Activated naive CD4-positive, alpha-beta T cell (primary cell): ENCODE results near the gene GTF3A.
"Not testable (repeated sequence)": the region's sequence is repeated elsewhere in the genome, so short reads cannot be mapped to it uniquely, and the experiment has no call there.

Source experiments
- DNase-seq, 4 experiments: peaks; one replicate each; lab custom pipeline; 2025; lab: John Stamatoyannopoulos, UW

The GTF3A gene

DNA sequence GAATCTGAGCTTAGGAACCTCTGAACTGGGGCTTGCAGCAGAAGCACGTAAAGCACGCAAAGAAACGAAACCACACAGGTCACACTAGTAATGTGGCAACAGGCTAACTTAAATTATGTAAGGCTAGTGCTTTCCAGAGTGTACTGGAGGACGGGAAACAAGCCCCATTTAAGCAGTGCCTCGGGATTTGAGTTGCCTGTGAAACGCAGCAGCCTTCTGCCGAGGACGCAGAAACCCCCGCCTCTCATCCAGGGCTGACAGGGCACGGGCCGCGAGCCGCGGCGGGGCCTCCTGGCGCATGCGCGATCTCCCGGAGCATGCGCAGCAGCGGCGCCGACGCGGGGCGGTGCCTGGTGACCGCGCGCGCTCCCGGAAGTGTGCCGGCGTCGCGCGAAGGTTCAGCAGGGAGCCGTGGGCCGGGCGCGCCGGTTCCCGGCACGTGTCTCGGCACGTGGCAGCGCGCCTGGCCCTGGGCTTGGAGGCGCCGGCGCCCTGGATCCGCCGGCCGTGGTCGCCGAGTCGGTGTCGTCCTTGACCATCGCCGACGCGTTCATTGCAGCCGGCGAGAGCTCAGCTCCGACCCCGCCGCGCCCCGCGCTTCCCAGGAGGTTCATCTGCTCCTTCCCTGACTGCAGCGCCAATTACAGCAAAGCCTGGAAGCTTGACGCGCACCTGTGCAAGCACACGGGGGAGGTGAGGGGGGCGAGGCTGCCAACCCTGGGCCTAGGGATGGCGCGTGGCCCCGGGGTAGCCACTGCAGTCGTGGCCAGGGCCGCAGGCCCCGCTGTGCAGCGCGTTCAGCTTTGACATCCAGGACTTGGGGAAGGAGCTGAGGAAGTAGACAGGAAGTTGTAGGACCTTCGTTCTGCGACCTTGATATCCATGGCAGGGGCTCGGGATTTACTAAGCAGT is at the start of gene GTF3A:
TSS of gene GTF3A (plus strand) at position 374 of the 912 bp plus-strand sequence.
- DNase-seq: peak; percentile 73 to 89 (median 78)

DNA sequence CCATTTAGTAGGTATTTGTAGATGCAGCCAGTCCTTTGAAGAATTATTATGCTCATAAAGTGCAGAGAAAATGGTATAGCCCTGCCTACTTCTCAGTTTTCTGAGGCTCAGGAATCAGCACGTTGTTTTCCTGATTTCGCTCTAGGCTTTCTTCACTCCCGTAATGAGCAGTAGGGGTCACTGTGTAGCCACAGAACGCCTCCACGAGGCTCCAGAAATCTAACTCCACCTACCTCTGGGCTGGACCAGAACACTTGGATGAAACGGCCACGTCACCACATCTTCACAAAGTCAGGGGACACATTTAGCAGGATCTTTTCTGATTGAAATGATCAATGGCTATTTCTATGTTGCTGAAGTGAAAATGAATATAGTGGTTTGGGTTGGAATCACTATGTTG is 49.8 kb upstream of the GTF3A start:
- peak in 2 of 4 experiments; percentile 5 to 15 for DNase-seq

DNA sequence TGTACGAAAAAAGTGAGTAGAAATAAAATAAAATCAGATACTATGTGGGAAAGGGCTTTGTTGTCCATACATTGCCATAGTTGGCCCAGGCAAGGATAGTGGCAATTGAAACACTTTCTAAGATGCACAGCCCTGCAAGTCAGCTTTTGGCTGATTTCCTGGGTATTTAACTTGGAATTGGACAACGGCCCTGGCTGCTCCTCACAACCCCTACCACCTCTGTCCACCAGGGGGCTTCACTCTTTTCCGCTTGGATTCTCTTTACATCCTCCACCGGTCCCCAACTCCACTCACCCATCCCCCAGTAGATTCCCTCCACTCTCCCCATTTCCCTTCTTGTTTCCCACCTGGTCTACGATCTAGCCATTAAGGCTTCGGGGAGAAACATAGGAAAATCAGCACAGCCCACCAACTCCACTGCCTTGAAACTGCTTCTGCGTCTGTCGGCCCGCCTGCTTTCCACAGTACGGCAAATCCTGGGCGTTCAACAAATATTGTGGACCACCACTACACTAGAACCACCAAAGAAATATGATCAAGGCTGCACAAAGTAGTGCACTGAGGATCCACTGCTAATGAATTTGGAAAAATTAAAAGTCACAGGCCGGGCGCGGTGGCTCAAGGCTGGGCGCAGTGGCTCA is 48.6 kb upstream of the GTF3A start:
- DNase-seq: peak in 3 of 4 experiments; percentile 10 to 25 (median 18)

DNA sequence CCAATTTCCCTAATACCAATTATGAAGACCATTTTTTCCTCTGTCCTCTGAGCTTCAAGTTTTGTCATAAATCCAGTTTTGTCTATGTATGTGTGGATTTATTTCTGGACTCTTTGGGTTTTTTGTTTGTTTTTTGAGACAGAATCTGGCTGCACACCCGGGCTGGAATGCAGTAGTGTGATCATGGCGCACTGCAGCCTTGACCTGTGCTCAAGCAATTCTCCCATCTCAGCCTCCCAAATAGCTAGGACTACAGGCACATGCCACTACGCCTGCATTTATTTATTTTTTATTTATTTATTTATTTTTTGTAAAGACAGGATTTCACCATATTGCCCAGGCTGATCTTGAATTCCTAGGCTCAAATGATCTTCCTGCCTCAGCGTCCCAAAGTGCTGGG is 45.3 kb upstream of the GTF3A start:
- no peak for DNase-seq

DNA sequence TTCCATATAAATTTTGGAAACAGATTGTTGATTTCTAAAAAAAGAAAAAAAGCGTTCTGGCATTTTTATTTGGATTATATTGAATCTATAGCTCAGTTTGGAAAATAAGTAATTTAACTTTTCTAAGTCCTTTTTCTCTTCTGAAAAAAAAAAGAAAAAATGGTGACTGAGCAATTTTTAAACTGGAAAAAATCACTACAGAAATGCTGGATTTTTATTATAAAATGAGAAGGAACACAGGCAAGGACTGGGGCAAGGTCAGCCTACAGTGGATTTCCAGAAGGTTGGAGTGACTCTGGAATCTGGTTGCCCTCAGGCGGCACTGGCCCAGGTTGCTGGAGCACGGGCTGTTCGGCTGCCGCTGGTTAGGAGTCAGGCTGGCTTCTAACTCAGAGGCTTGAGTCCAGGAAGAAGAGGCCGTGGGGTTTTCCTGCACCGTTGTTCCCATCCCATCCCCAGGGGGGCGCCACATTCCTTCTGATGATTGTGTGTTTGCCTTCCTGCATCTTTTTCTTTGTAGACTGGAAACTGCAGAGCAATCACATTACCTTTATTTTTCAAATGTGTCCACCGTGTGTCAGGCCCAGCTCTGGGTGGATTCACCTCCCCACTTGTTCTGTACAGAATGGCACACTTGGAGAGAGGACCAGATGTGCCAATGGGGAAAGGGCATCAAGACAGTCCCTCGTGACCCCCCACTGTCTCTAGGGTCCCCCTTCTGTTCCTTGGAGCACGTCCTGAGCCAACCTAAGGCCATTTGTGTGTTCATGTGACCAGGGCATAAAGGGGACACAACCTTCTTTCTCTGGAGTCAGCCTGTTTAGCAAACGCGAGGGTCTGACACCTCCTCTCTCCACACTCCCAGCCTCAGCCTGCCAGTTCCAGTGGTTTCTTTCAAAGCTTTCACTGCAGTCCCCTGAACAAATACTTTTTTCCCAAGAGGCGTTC is 44.5 kb upstream of the GTF3A start:
- peak in 3 of 4 experiments; percentile 6 to 55 (median 23) for DNase-seq

DNA sequence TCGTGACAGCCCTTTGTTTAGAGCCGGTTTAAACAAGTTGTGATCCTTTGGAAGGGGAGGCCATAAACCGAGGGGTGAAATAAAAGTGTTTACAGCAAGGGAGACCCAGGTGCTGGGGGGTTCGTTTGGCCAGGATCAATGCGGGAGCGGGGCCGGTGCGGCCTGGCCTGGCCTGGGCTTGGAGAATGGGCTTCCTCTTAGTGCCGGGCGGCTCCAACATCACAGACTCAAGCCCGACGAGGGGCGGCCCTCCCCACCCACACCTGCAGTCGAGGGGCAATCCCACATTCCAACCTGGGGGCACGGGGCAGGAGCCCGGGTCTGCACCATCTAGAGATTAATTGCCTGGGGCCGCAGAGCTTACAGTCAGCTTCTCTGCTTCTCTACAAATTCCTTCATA is 42.8 kb upstream of the GTF3A start:
- no peak for DNase-seq

DNA sequence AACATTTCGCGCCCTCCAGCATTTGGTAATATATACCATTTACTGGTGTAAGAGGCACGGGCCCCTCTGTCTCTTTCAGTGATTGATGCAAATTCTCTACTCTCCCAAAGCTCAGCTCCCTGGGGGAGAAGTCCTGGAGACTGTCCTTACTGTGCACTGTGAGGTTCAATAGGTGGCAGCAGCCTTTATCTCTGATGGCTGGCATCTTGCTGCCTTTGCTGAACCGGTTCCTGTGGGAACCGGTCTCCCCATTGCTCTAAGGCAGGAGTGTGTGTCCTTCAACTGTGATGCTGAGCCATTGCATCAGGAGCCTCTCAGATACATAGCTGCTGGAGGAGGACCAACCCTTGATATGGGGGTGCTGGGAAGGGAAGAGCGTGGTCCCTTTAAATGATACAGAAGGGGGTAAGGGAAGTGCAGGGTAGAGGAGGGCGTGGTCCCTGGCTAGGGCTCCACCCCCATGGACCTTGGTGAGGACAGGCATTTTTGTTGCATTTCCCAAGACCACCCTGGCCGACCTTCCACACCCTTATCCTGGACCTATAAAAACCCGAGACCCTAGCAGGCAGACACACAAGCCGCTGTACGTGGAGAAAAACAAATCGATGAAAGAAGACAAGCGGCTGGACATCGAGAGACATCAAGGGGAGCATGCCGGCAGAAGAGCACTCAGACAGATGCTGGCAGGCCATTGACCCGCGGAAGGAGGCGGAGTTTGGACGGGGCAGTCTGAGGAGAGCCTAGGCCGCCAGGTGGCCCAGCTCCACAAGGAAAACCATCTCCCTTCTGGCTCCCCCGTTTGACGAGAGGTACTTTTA is 41.1 kb upstream of the GTF3A start:
- DNase-seq: no peak

DNA sequence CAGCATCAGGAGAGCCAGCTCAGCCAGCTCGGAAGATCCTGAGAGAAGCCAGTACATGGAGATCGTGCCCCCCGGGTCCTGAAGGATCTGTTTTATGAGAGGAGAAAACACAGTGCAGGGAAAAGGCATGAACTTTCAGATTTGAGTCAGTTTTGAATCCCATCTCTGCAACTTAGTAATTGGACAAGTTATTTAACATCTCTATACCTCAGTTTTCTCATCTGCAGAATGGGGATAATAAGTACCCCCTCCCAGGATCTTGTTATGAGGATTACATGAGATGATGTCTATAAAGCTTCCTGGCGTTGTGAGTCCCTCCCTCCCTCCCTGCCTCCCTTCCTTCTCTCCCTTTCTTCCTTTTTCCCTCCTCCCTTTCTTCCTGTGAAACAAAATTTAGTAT is 40.1 kb upstream of the GTF3A start:
- no peak for DNase-seq

DNA sequence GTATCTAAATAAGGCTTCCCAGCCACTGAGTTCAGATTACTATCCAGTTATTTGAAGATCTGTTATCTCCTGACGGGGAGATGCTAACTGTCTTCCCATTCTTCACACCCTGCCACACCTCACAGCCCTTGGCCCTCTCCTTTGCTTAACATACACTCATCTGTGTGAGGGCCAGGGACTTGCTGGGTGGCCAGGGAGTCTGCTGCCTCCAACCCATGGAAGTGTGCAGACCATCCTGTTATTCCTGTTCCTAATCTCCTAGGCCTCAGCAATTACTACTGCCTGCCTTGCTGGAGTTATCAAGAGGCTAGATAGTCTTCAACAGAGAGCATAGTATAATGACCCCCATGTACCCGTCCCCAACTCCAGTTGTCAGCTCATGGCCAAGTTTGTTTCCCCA is 36.2 kb upstream of the GTF3A start:
- DNase-seq: no peak

DNA sequence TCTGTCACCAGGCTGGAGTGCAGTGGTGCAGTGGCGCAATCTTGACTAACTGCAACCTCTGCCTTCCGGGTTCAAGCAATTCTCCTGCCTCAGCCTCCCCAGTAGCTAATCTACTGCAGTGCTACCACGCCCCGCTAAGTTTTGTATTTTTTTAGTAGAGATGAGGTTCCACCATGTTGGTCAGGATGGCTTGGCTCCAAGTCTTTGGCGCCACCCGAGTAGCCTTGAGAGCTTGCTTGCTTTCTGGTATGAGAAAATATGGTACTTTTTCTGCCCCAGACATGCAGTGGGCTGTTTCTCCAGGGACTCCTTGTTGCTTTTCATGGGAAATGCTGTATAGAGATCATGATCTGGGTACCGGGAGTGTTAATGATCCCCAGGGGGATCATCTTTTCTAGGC is 34.5 kb upstream of the GTF3A start:
- no peak for DNase-seq

DNA sequence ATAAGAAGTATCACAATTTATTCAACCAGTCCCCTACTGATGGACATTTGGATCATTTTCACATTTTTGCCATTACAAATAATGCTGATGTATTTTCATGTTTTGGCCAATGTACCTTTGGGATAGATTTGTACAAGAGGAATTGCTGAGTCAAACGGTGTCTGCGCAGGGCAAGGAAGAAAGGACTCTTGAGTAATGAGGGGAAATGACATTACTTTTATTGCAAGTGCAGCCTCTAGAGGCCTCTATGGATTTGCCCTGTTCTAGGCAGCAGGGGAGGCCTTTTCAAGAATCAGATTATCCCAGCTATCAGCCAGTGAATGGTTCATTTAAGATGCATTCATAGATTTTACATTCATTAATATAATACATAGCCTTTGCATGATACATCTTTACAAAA is 32.9 kb upstream of the GTF3A start:
- DNase-seq: no peak

DNA sequence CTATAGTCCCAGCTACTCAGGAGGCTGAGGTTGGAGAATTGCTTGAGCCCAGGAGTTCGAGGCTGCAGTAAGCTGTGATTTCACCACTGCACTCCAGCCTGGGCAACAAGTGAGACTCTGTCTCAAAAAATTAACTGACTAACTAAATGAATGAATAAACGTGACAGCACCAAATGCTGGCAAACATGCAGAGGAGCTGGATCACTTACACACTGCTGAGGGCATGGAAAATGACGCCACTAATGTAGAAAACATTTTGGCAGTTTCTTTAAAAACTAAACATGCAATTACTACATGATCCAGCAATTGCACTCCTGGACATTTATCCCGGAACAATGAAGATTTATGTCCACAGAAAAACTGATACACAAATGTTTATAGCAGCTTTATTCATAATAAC is 31.3 kb upstream of the GTF3A start:
- DNase-seq: no peak

DNA sequence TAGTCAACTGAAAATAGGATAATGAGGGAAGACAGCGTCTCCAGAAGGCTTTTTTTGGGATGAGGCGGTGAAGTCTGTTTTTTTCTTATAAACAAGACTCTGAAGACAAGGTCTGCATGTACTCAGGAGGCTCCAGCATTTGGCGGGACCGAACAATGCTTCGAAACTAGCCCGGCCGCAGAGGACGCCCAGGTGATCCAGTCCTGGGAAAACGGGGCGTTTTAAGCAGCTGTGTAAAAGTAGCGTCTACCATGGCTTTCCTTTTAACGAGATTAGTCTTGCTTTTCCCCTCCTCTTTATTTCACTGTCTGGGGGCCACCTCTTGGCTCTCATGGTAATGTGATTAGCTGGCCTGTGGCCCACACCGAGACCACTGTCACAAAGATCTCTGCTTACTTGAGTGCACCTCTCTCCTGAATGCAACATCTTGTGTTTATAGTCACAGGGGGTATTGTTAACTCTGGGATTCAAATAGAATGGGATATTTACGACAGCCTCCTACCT is 29.4 kb upstream of the GTF3A start:
- no peak for DNase-seq

DNA sequence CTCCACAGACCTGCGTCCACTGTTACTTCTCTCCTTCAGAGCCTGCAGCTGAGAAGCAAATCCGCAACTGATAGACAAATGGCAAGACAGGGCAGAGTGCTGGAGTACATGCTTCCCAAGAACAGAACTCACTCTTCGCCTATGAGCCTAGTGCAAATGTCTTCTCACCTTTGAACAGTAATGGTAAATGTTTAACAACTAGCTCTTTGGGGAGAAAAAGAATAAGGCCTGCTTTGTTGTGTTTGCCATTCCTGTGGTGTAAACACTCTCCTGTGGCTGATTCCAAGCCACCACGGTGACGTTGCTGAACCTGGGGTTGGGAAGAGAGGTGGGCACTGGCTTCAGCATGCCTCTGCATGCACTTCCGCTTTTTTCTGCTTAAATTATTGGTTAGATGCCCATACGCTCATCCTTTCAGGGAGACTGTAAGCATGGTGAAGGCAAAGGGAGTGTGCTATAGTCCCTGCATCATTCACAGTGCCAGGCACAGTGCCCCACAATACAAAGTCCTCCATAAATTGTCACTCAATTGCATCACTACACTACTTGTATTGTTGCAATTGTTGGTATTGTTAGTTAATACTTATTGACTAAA is 28.1 kb upstream of the GTF3A start:
- DNase-seq: no peak

DNA sequence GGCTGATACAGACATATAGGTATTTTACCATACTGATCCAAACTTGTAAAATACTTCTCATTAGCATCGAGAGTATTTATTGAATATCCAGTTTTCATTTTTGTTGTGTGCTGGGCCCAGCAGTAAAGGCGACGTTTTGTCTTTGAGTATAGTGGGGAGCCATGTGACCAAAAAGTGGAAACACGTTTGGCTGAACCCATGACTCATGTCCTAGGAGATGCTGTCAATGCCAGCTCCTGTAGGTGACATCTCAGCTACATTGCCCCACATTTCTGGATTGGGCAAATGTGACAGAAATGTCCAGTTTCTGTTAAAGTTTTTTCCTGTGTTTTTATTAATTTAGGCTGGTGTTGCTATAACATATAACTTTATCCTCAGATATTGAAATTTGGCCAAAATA is 26.1 kb upstream of the GTF3A start:
- DNase-seq: no peak

DNA sequence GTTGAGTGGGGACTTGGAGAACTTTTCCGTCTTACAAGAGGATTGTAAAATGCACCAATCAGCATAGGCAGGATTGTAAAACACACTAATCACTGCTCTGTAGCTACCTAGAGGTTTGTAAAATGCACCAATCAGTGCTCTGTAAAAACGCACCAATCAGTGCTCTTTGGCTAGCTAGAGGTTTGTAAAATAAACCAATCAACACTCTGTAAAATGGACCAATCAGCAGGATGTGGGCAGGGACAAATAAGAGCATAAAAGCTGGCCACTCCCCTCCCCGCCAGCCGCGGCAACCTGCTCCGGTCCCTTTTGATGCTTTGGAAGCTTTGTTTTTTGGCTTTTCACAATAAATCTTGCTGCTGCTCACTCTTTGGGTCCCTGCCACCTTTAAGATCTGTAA is 24.0 kb upstream of the GTF3A start:
- not testable (repeated sequence) for DNase-seq

DNA sequence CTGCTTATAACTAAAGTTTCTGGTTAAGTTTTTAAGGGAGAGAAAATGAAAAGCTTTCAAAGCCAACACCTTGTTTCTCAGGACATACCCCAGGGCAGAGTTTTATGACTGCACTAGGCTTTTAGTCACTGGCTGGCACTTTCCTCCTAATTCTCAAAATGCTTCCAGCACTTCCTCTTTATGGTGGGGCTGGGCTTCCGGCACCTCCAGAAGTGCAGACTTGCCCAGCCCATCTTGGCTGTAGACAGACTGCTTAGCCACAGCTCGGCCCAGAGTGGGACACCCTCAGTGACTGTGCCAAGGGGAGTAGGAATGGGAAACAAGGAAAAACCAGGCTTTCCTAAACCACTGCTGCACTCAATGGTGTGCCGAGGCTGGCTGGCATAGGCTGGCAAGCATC is 23.2 kb upstream of the GTF3A start:
- no peak for DNase-seq

DNA sequence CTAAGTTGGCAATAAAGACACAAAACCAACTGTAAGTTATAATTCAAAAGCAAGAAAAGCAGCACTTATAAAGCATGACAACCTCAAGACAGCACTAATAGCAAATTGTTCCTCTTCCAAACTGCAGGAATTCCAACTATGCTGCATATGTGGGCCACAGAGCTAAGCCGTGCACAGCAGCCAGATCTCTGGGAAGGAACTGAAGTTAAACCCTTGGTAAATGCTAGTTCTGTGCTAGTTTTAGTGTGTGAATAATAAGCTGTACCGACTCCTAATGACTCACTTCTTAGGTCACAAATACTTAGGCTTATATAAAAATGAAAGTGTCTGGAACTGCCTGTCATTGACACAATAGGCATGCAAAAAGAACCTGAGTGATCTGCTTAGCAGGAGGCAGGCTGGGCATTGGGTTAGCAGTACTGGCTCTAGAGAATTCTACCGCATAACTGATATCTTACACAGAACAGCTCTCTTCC is 21.2 kb upstream of the GTF3A start:
- no peak for DNase-seq

DNA sequence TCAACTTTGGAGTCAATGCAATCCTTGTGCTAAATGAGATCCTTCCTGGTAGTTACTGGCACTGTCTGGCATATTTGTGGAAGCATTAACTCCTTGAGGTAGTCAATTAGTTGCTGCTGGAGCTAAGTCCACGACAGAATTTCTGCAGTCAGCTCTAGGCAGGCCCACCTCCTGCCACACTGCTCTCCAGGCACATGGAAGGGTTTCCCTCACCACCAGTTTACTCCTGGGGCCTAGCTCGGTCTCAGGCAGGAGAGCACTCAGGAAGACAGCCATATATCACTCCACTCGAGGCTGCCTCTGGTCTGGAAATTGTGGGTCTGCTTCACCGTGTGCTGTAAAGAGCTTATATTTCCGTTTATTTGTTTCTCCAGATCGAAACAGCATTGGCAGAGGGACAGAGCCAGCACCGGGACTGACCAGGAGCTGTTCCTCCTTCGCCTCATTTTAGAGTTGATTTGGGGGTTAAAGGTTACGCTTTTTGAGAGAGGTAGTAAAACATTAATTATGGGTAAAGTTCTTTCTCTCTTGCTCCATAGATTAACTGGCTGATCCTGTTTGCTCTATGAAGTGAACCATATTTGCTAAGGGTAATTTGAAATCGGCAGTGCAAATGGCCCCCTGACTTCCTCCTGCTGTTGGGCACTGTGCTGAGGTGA is 20.6 kb upstream of the GTF3A start:
- no peak for DNase-seq

DNA sequence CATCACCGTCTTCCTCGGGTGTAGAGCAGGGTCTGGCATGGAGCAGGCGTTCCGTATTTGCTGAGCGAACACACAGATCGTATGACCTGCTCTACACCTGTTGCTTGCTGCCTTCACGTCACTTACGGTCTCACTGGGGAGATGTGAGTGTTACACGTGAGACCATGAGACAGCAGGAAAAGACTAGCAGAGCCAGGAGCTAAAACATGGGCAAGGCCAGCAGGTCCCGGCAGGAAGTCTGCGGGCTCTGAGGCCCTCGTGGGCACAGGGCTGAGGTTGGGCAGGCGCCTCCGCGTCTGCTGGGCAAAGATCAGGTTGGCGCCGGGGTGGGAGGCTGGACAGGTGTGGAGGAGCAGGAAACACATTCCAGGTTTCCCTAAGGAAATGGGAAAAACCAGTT is 19.7 kb upstream of the GTF3A start:
- no peak for DNase-seq
